Activated CD4-positive, alpha-beta T cell treated with anti-CD3 and anti-CD28 coated beads for 1 hour (primary cell): ENCODE results near the gene DOK1.
"Not testable (repeated sequence)": the region's sequence is repeated elsewhere in the genome, so short reads cannot be mapped to it uniquely, and the experiment has no call there.

Experiments
- DNase-seq: peaks from one replicate; pipeline ENCODE4 v3.0.0-alpha.2; 2020

The DOK1 gene

DNA sequence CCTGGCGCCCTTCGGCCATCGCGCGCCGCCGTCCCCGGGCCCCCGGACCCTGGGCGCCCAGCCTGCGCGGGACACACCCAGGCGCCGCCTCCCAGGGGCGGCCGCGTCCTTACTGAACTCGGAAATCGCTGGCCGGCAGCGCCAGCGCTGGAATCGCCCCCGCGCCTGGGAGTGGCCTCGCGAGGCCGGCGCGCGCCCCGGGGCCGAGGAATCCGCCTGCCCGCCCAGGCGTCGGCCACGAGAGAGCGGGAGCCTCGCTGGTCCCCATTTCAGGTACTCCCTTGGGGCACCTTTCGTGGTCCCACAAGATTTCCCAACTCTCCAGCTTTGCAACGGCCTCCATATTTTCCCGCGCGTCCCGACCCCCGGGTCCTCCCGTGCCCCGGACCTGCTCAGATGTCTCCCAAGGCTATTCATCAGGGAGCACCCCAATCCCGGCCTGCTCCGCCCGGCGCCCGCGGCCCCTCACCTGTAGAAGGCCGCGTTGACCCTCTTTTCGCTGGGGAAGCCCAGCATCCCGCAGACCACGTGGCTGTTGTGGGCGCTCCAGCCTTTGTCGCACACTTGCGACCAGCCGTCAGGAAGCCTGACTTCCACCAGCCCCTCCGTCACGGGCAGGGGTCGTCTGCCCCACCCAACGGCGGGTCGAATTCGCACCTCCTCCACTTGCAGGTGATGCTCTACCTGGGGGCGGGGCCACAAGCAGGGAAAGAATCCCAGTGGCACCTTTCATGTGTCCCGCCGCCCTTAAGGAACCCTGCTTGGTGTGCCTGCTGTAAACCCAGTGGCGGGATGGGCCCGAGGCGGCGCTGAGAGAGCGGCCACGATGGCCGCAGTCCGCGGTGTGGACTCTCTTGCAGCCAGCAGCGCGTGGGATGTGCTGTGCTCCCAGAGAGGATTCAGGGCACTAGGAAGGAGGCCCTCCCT, 5.4 kb upstream of the DOK1 start:
- no peak for DNase-seq

DNA sequence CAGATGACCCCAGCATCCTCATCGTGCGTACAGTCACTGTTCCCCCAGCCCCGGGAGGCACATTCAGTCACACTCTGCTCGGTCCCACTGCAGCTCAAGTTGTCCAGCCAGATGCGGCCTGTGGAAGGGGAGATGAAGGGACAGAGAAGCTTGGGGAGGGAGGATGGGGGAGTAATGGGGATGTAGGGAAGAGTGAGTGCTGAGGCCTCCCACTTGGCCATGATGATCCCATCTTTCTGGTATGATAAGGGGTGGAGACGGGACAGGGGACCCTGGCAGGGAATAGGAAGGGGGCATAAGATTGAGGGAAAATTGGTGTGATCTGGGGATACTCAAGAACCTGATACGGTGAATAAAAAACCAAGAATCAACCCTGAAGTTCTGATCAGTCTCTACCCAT, 4.3 kb upstream of the DOK1 start:
- no peak for DNase-seq

DNA sequence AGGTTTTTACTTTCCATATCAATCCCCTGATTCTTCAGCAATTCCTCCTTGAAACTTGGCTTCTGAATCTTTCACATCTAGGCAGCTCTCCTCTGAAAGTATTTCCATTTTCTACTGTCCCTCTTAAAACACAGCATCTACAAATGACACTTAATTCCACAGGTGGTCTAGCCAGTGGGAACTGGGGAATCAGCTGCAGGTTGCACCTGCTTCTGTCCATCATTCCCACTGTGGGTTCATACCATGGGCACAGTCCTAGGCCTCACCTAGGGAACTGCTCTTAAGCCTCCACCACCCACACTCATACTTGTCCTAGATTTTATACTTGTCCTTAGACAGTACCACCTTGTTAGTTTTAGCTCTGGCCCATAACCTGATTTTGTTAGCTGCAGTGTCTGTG, 3.0 kb upstream of the DOK1 start:
- DNase-seq = no peak

DNA sequence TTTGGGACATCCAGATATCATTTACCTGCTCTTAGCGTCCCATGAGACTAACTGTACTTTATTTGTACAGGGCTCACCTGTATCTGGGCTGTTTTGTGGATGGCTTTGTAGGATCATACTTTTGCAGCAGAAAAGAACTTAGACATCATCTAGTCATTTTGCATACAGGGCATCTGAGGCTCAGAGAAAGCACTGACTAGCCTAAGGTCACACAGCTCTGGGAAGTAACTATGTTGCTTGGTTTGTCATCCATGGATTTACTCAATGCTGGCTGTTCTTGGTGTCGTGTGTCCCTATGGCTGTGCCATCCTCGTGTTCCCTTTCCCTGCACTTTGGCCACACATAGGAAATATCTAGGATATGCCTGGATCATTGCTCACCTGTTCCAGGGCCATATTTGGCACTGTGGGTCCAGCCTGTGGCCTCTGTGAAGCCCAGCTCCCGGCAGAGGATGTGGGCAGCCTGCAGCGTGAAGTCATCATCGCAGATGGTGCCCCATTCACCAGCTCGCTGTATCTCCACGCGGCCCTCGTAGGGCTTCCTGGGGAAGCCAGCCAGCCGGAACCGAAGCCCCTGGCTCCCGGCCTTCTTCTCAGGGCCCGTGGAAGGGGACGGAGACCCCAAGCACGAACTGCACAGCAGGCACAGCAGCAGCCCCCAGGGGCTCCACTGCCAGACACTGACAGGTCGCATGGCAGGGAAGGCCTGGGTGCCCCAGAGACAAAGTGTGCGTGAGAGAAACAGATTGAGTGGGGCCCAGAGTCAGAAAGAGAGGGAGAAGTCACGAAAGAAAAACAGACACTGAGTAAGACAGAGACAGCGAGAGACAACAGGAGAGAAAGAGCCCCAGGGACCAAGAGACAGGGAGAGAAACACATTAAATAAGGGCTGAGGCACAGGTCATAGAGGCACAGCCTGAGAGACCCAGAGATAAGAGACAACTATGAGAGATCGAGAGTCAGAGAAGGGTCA, 2.3 kb upstream of the DOK1 start:
- DNase-seq = no peak

DNA sequence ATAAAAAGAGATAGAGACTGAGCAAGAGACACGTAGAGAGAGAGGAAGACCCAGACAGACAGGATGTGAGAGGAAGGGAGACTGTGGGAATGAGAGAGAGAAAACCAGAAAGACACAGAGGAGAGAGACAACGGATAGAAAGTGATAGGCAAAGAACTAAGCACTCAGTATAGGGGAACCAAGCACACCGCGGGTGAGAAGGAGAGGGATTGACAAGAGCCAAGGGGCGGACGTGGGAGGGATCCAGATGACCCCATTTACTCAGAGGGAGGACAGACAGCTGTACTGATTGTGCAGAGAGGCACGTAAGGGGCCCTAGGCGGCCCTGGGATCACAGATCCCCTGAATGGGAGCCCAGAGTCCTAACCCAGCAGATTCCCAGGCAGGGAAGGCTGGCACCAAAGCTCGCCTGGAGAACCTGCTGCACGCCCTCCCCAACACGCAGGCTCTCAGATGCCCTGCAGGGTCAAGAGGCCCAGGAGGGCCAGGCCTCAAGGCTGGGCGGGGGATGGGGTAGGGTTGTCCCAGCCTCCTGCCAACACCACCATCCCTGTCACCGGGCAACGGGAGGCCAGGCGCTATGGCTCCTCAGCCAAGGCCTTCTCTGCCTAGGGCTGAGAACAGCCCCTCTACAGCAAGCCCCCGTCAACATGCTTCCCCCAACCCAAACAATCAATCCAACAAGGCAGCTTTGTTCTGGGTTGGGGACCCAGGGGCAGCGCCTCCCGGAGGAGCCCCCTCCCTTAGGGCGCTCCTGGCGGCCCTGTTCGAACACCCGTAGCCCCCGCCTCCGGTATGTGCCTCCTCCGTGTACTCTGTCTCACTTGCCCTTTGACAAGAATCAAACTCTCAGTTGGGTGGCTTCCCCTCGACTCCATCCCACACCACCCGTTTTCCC, 1.4 kb upstream of the DOK1 start:
- no peak for DNase-seq

DNA sequence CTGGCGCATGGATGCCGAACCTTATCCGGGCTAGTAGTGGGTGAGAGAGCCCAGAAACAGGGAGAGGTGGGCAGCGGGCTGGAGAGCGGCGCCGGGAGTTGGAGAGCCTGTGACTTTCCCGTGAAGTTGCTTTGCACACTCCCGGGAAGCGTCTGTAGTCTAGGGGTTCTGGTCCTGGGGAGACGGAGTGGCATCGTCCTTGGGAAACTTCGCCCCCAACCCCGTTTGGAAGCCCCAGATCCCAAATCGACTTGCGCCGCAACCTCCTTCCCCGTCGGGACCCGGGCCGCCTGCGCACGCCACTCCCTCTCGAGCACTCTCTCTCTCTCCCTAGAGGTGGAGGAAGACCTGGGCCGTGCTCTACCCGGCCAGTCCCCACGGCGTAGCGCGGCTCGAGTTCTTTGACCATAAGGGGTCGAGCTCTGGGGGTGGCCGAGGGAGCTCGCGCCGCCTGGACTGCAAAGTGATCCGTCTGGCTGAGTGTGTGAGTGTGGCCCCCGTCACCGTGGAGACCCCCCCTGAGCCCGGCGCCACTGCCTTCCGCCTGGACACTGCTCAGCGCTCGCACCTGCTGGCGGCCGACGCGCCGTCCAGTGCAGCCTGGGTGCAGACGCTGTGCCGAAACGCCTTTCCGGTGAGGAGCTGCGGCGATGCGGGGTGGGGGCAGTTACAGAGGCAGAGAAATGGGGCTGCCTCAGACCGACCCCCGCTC, 456 bp downstream of the DOK1 start:
- DNase-seq = peak; percentile 22

DNA sequence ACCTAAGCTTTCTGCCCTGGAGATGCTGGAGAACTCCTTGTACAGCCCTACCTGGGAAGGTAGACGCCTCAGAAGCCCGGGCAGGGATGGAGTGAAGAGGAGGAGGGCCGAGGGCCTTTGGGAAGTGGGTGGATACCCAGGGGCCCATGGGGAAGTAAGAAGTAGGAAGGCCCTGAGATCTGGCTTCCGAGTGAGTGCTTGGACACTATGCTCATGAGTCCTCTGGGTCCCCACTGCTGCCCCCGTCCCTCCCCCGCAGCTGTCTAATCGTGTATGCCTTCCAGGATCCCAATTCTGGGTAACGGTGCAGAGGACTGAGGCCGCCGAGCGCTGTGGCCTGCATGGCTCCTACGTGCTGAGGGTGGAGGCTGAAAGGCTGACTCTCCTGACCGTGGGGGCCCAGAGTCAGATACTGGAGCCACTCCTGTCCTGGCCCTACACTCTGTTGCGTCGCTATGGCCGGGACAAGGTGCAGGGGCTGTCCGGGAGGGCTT, 1.1 kb downstream of the DOK1 start:
- no peak for DNase-seq

DNA sequence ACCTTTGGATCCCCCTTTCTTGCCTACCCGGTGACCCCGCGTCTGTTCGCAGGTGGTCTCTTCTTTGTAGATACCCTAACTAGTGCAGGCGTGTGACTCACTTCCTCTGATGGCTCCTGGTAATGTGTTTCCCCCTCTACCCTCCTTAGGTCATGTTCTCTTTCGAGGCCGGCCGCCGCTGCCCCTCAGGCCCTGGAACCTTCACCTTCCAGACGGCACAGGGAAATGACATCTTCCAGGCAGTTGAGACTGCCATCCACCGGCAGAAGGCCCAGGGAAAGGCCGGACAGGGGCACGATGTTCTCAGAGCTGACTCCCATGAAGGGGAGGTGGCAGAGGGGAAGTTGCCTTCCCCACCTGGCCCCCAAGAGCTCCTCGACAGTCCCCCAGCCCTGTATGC, 1.6 kb downstream of the DOK1 start:
- DNase-seq = no peak

GRCh38 chr2:74556831-74557370, 2.4 kb downstream of the DOK1 start:
- DNase-seq = no peak

DNA sequence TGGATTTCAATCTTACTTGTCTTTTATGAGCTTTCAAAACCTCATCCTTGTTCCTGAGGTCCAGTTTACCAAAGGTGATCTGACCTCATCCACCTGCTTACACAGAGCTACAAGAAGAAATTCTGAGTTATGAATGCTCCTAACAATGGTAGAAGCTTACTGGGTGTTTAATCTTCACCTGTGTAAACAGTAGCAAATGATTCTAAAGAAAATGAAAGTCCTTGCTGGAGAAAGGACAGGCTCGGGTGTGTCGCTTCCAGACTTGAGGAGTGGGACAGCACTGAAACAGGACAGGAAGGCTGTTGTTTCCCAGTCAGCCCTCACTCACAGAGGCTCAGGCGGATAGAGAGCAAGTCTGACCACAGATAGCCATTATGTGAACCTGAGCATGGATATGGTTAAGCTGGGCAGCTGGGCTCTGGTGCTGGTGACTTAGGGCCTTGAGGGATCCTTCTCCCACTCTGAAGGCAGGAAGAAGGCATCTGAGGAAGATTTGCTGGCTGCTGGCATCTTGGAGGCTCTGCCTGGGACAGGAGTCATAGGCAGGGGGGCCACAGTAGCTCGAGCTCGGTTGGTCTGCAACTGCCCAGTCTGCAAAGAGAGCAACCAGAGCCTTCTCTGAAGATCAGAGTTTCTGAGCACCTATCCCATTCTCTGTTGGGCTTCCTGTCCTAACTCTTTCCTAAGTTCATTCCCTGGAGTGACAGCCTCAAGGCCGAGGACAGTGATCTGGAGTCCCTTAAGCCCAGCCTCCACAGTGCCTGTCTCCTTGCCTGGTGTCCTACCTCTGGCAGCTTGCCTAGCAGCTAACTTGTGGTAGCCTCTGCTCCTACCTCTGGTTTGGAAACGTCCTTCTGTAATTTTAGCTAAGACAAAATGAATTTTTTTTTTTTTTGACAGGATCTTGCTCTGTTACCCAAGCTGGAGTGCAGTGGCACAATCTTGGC, 4.0 kb downstream of the DOK1 start:
- DNase-seq = no peak

DNA sequence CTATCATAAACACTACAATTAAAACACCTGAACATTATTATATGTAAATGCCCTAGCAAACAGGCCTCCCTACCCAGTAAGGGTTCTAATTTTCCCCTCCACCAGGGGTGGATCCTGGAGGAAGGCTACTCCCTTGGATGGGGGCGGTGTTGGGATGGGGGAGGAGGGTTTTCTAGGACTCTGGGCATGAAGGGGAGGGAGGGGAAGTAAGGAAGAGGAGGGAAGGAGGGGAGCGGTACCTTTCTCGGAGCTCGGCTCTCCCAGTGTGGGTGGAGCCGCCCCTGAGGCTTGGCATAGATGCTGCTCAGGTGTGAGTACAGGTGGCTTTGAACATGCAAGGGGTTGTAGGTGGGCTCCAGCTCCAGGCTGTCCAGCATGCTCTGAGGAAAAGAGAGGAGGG, 5.4 kb downstream of the DOK1 start:
- DNase-seq = no peak

DNA sequence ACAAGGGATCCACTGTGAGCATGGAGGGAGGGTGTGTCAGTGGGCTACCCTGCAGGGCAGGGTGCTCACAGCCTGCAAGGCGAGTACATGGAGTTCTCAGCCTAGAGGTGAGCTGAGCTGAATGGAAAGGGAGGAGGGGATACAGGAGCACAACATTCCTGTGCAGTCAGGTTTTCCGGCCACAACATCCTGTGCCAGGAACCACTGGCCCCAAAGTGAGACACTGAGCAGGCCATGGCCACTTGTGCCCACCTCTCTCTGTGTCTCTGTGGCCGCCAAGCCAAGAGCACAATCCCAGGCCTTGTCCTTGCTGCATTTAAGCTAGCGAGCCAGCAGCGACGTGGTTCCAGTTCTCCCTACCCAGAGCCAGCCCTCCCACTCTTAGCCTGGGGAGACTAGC, 6.1 kb downstream of the DOK1 start:
- no peak for DNase-seq

DNA sequence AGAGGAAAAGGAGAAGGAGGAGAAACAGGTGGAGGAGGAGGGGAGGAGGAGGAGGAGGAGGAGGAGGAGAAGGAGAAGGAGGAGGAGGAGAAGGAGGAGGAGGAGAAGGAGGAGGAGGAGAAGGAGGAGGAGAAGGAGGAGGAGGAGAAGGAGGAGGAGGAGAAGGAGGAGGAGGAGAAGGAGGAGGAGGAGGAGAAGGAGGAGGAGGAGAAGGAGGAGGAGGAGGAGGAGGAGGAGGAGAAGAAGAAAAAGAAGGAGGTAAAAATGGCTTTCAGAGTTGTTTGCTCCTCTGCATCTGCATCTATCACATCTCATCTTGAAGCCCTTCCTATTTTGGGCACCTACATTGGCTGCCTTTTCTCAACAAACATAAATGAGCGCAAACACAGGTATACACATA, 6.5 kb downstream of the DOK1 start:
- not testable (repeated sequence) for DNase-seq

GRCh38 chr2:74562126-74562775, 7.7 kb downstream of the DOK1 start:
- DNase-seq = no peak

DNA sequence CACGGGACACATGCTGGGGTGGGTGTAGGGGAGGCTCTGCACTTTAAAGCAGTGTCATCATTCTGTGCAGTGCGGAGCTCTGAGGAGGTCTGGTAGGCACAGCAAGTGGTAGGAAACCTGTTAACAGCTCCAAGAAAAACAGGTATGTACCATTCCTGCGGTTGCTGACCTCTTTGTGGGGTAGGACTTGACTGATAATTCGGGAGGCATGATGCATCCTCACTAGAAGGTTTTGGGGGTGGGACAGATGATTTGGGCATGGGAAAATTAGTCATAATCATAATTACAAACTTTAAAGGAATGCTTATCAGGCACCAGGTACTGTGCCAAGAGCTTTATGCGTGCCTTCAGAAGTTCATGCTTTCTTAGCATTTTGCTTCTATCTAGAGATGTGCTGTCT, 9.7 kb downstream of the DOK1 start:
- no peak for DNase-seq

DNA sequence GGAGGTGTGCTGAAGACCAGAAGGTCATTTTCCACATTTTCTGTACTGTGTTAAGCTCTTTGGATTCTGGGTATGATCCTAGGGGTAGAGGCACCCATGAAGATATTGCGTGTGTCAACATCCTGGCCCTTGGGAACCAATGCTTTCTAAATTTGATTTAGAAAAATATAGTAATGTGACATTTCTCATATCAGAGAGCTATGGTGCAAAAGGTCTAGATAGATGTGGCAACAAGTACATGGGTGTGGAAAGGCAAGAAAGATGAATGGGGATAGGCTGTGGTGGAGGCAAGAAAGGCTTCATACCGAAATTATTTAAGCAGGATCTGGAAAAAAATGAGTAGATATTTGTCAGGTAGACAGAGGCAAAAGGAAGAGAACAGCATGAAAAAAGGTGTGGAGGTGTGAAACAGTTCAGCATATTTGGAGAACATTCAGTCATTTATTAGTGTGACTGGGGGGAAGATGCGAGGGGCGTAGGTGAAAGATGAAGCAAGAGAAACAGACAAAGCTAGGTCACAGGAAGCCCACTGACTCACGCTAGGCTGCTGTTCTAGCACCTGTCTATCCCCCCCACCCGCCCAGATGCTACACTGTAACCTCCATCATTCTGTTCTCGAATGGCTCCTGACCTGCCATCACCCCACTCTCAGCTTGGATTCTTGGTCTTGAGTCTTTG, 11.7 kb downstream of the DOK1 start:
- DNase-seq = no peak

GRCh38 chr2:74566754-74567085, 12.2 kb downstream of the DOK1 start:
- no peak for DNase-seq

GRCh38 chr2:74567881-74568280, 13.4 kb downstream of the DOK1 start:
- DNase-seq = no peak

- DNase-seq = no peak
These were observed 15.2 kb downstream of the DOK1 start for GRCh38 chr2:74569686-74570085.
